Measurements from ENCODE around the gene ITPRIPL2.

DNA sequence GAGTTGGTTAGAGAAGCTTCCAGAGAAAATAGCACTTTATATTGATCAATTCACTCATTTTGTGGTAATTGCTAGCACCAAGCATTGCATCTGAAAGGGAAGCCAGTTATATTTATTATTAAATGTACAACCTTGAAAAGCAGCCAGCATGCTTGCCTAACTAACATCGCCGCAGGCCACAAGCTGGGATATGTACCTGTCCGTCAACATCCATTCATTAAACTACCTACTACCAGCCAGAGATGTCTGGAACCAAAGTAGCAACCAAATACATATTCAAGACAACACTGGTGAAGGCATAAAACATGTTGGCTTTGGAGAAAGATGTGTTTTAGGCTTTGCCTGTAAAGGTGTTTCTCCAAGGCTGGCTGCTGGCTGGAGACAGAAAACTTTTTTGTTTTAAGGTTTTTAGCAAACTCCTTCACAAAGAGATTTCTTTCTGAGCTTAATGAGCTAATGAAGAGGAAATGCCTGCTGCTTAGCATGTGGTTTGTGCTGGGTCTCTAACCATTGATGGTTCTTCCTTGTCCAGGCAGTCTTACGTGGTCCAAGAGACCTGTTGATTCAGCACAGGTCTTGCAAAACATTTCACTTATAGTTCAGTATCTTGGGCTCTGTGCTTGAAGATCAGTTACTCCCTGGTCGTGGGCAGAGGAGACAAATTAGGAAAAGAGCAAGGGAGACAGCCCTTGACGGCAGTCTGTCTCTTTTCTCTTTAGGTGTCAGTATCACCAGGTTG is 3.1 kb downstream of the ITPRIPL2 start:
- TF ChIP-seq CEBPB (IDR thresholded peaks at IDR 0.05; ENCODE audit: low read depth) (no peak), CTCF (IDR thresholded peaks at IDR 0.05 in 2 of 3, conservative IDR thresholded peaks at IDR 0.05 in 1 of 3; ENCODE audit: borderline replicate concordance in 1 of 3, insufficient read depth in 1 of 3, low read depth in 2 of 3, low read length in 2 of 3) (no peak), TCF7L2 (IDR thresholded peaks at IDR 0.05; ENCODE audit: borderline replicate concordance, extremely low read depth, insufficient read depth, insufficient read length) (no peak), POLR2AphosphoS5 (IDR thresholded peaks at IDR 0.05; ENCODE audit: low read depth, low read length) (no peak; the same call in 1 of the 2 replicates), RAD21 (IDR thresholded peaks at IDR 0.05; ENCODE audit: low read depth) (no peak), POLR2A (IDR thresholded peaks at IDR 0.05; ENCODE audit: borderline replicate concordance, extremely low read depth, insufficient read depth, insufficient read length) (no peak), ATF3 (IDR thresholded peaks at IDR 0.05) (no peak), SRF (IDR thresholded peaks at IDR 0.05; ENCODE audit: low read depth) (no peak), SIN3A (IDR thresholded peaks at IDR 0.05; ENCODE audit: low read depth) (no peak), EZH2 (IDR thresholded peaks at IDR 0.05) (no peak), CBX3 (IDR thresholded peaks at IDR 0.05; ENCODE audit: low read depth) (no peak), JUND (IDR thresholded peaks at IDR 0.05) (peak; percentile 7; the same call in 1 of the 2 replicates)
- TF ChIP-seq, protein P1, sequence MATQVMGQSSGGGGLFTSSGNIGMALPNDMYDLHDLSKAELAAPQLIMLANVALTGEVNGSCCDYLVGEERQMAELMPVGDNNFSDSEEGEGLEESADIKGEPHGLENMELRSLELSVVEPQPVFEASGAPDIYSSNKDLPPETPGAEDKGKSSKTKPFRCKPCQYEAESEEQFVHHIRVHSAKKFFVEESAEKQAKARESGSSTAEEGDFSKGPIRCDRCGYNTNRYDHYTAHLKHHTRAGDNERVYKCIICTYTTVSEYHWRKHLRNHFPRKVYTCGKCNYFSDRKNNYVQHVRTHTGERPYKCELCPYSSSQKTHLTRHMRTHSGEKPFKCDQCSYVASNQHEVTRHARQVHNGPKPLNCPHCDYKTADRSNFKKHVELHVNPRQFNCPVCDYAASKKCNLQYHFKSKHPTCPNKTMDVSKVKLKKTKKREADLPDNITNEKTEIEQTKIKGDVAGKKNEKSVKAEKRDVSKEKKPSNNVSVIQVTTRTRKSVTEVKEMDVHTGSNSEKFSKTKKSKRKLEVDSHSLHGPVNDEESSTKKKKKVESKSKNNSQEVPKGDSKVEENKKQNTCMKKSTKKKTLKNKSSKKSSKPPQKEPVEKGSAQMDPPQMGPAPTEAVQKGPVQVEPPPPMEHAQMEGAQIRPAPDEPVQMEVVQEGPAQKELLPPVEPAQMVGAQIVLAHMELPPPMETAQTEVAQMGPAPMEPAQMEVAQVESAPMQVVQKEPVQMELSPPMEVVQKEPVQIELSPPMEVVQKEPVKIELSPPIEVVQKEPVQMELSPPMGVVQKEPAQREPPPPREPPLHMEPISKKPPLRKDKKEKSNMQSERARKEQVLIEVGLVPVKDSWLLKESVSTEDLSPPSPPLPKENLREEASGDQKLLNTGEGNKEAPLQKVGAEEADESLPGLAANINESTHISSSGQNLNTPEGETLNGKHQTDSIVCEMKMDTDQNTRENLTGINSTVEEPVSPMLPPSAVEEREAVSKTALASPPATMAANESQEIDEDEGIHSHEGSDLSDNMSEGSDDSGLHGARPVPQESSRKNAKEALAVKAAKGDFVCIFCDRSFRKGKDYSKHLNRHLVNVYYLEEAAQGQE (IDR thresholded peaks at IDR 0.05; ENCODE audit: low read depth), result no peak

Measured in HCT116 (cell line).